ENCODE results near the gene LSP1.

DNA sequence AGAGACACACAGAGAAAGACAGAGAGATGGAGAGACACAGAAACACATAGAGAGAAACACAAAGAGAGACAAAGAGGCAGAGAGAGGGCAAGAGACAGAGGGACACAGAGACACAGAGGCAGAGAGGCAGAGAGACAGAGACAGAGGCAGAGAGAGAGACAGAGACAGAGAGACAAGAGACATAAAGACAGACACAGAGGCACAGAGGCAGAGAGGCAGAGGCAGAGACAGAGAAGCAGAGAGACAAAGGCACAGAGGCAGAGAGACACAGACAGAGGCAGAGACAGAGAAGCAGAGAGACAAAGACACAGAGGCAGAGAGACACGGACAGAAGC is 7.8 kb upstream of the LSP1 start:
- no peak for TF ChIP-seq CTCF (IDR thresholded peaks at IDR 0.05; ENCODE audit: insufficient read depth, low read length)
- TF ChIP-seq POLR2AphosphoS5 (IDR thresholded peaks at IDR 0.05; ENCODE audit: low read depth) = no peak
